Middle frontal gyrus (tissue), 1 donor: ENCODE measurements around the gene TRIM63.
"Not testable (repeated sequence)": the region's sequence is repeated elsewhere in the genome, so short reads cannot be mapped to it uniquely, and the experiment has no call there.

ENCODE experiments used
- DNase-seq: peaks from one replicate; pipeline ENCODE4 v3.0.0-alpha.2; 2015; ENCODE audit warnings: low spot score; ENCODE audit errors: extremely low spot score

Gene TRIM63

GRCh38 chr1:26067432-26067911, at the start of gene TRIM63:
Gene TRIM63, minus strand, starts transcription at chr1:26067630. Its CDS starts 136 bp downstream, at chr1:26067494.
- DNase-seq = no peak

DNA sequence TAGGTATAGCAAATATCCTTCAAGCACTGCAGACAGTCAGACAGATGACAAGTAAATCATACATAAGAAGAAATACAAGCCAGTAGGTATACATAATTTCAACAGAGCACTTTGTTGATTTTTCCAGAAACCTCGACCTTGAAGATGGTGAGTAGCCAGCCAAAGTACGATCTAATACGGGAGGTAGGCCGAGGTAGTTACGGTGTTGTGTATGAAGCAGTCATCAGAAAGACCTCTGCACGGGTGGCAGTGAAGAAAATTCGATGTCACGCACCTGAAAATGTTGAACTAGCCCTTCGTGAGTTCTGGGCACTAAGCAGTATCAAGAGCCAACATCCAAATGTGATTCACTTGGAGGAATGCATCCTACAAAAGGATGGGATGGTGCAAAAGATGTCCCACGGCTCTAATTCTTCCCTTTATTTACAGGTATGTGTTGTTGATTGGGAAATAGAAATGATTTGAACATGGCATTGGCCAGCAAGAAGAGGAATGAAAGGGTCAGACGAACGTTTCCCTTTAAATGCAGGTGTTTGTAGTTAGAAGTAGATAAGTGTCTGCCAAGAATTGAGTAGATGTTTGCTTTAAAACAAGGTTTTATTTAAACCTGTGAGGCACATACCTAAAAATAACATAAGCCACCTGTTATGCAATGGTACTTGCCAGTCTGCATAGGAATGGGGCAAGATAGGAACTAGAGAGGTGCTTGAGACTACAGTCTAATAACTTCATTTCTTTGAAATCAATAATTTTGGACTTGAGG, 46.9 kb upstream of the TRIM63 start:
- DNase-seq = no peak

DNA sequence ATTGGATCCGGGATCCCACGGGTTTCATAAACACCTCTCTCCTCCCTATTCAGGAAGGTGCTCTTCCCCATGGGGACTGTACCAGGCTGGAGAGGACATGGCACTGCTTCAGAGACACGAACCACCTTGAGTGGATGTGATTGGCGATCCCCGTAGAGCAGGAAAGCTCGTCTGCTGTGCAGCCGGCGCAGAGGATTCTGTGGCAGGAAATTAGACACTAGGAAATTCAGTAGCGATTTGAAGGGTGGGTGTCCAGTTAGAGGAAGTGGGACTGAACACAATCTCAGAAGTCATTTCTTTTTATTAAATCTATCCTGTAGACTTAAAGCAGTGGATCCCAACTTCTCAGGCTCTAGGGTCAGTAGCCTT, 45.0 kb upstream of the TRIM63 start:
- DNase-seq = no peak

GRCh38 chr1:26111530-26112406, 44.3 kb upstream of the TRIM63 start, which contains the start of gene PDIK1L:
Gene PDIK1L, plus strand, starts transcription at chr1:26111824. Its CDS starts 2,485 bp downstream, at chr1:26114309.
- DNase-seq = peak; percentile 77

DNA sequence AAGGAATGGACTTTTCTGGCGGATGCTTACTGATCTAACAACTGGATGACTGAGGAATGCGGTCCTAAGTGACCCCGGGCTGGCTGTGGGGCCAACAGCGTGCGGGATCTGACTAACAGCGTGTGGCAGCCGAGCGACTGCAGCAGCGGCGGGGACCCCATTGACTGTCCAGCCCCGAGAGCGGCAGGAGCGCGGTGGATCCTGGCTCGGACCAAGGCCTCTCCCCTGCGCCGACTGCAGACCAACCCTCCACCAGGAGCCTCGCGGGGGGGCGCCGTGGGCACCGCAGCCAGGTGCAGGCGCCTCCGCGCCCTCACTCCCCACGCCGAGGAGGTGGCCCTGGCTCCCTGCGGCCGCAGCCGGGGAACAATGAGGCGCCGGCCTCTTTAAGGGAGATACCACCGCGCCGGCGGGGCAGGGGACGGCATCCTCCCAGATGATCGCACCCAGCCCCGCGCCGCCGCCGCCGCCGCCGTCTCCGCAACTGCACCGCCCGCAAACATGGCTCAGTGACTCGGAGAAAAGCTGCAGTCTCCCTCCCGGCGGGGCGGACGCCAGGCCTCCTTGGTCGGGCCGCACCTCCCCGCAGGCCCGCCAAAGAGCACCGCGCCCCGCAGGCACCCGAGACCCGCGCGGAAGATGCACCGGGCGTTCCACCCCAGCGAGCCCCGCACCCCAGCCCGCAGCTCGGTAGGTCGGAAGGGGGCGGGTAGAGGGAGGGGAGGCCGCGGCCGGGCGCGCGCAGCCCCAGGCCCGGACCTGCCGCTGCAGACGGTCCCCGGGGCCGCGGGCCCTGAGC, 43.5 kb upstream of the TRIM63 start:
- DNase-seq = peak; percentile 77

DNA sequence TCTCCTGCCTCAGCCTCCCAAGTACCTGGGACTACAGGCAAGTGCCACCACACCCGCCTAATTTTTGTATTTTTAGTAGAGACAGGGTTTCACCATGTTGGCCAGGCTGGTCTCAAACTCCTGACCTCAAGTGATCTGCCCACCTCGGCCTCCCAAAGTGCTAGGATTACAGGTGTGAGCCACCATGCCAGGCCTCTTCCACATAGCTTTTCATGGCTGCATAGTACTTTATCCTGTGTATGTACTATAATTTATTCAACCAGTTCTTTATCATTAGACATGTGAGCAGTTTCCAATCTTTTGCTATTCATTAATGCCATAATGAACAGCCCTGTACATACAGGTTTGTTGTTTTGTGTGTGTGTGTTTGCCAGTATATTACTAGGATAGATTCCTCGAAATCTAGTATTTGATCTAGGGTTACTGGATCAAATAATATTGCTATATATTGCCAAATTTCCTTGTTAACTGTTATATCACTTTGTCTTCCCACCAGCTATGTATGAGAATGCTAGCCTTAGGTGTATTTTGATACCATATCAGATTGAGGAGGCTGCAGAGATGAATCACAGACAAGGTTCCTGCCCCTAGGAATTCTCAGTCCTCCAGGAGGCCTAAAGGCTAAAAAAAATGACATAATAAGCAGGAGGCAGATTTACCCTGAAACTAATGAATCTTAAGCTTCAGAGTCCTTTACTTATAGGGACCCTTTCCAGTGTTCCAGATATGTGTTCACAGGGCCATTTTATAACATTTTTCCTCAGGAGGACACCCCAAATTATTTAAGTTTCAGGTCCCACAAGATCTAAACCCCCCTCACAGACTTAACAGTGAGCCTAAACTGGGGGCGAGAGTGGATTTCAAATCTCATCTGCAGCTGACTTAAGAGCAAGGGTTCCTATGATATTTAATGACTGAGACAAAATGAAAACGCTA, 42.1 kb upstream of the TRIM63 start:
- DNase-seq = no peak

DNA sequence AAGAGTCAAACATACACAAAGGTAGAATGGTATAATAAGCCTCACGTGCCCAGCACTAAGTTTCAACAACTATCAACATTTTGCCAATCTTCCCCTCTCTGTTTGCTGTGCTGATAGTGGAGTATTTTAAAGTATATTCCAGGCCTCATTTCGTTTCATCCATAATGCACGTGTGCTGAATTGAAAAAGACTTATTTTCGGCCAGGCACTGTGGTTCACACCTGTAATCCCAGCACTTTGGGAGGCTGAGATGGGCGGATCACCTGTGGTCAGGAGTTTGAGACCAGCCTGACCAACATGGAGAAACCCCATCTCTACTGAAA, 37.8 kb upstream of the TRIM63 start:
- not testable (repeated sequence) for DNase-seq

GRCh38 chr1:26102526-26102925, 35.1 kb upstream of the TRIM63 start:
- no peak for DNase-seq

- DNase-seq = no peak
Observed at GRCh38 chr1:26102119-26102518, 34.7 kb upstream of the TRIM63 start.

GRCh38 chr1:26100204-26100603, 32.8 kb upstream of the TRIM63 start:
- DNase-seq = not testable (repeated sequence)

DNA sequence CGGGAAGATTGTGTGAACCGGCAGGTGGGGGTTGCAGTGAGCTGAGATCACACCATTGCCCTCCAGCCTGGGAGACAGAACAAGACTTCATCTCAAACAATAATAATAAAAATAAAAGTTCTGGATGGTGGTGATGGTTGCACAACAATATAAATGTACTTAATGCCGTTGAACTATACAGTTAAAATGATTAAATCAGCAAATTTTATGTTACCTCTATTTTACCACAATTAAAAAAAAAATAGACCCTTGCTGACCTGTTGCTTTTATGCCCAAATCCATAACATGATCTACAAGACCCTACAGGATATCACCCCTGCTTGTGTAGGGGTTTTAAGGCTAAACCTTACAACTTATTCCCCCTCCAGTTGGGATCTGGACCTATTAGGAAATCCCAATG, 32.4 kb upstream of the TRIM63 start:
- no peak for DNase-seq

GRCh38 chr1:26098602-26099001, 31.2 kb upstream of the TRIM63 start:
- no peak for DNase-seq

- no peak for DNase-seq
Observed at GRCh38 chr1:26097696-26098095, 30.3 kb upstream of the TRIM63 start.

- DNase-seq = no peak
Observed at GRCh38 chr1:26096471-26096870, 29.0 kb upstream of the TRIM63 start.

- no peak for DNase-seq
Observed at GRCh38 chr1:26094677-26095383, 27.4 kb upstream of the TRIM63 start.

- DNase-seq = no peak
Observed at GRCh38 chr1:26094076-26094669, 26.7 kb upstream of the TRIM63 start.

GRCh38 chr1:26093569-26093968, 26.1 kb upstream of the TRIM63 start:
- DNase-seq = not testable (repeated sequence)

- no peak for DNase-seq
Observed at GRCh38 chr1:26092422-26092821, 25.0 kb upstream of the TRIM63 start.

DNA sequence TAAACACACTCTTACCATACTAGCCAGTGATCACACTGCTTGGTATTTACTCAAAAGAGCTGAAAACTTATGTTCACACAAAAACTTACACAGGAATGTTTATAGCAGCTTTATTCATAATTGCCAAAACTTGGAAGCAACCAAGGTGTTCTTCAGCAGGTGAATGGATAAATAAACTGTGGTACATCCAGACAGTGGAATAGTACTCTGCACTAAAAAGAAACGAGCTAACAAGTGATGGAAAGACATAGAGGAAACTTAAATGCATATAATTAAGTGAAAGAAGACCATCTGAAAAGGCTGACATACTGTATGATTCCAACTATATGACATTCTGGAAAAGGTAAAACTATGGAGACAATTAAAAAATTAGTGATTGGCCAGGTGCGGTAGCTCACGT, 23.5 kb upstream of the TRIM63 start:
- no peak for DNase-seq
